DMS114 treated with DMSO at 0.1 percent for 48 hours (cell line): ENCODE results near the gene ALDH7A1.

Experiments used
- DNase-seq: peaks from one replicate; lab custom pipeline; 2025; ENCODE audit not compliant: unreplicated experiment; lab: John Stamatoyannopoulos, UW

Gene ALDH7A1

GRCh38 chr5:126509339-126509738, 85.7 kb downstream of the ALDH7A1 start:
- no peak for DNase-seq

GRCh38 chr5:126508962-126509279, 86.1 kb downstream of the ALDH7A1 start:
- DNase-seq: no peak

GRCh38 chr5:126508251-126508961, 86.6 kb downstream of the ALDH7A1 start:
- no peak for DNase-seq

- DNase-seq: no peak
These were observed 88.9 kb downstream of the ALDH7A1 start for GRCh38 chr5:126506079-126506478.

- DNase-seq: no peak
These were observed 91.4 kb downstream of the ALDH7A1 start for GRCh38 chr5:126503602-126504104.

- DNase-seq: no peak
These were observed 93.6 kb downstream of the ALDH7A1 start for GRCh38 chr5:126501448-126501847.

- no peak for DNase-seq
These were observed 95.1 kb downstream of the ALDH7A1 start for GRCh38 chr5:126499853-126500342.

- DNase-seq: no peak
These were observed 95.7 kb downstream of the ALDH7A1 start for GRCh38 chr5:126499278-126499677.

GRCh38 chr5:126497506-126497905, 97.5 kb downstream of the ALDH7A1 start:
- DNase-seq: no peak

GRCh38 chr5:126494393-126494792, 100.6 kb downstream of the ALDH7A1 start:
- no peak for DNase-seq

GRCh38 chr5:126492939-126493338, 102.1 kb downstream of the ALDH7A1 start:
- DNase-seq: no peak

GRCh38 chr5:126490167-126490940, 104.7 kb downstream of the ALDH7A1 start:
- DNase-seq: no peak

- DNase-seq: no peak
These were observed 106.5 kb downstream of the ALDH7A1 start for GRCh38 chr5:126488443-126489065.

- DNase-seq: no peak
These were observed 107.4 kb downstream of the ALDH7A1 start for GRCh38 chr5:126487596-126487995.

- no peak for DNase-seq
These were observed 108.7 kb downstream of the ALDH7A1 start for GRCh38 chr5:126486332-126486731.

GRCh38 chr5:126484253-126484652, 110.8 kb downstream of the ALDH7A1 start:
- no peak for DNase-seq

GRCh38 chr5:126483156-126483555, 111.9 kb downstream of the ALDH7A1 start:
- DNase-seq: no peak

- DNase-seq: no peak
These were observed 112.4 kb downstream of the ALDH7A1 start for GRCh38 chr5:126482591-126482990.

- no peak for DNase-seq
These were observed 113.8 kb downstream of the ALDH7A1 start for GRCh38 chr5:126481243-126481642.
